Stimulated activated CD8-positive, alpha-beta memory T cell treated with anti-CD3 and anti-CD28 coated beads, Interleukin-4, amount 100 ng/mL, for 1 hour (primary cell): ENCODE data around the gene HTT.

Source experiments
- DNase-seq, 2 donors: peaks; one replicate each; pipeline ENCODE4 v3.0.0-alpha.2; 2020; ENCODE audit warnings: low read depth in 2 of 2, low spot score in 1 of 2

Gene HTT

DNA sequence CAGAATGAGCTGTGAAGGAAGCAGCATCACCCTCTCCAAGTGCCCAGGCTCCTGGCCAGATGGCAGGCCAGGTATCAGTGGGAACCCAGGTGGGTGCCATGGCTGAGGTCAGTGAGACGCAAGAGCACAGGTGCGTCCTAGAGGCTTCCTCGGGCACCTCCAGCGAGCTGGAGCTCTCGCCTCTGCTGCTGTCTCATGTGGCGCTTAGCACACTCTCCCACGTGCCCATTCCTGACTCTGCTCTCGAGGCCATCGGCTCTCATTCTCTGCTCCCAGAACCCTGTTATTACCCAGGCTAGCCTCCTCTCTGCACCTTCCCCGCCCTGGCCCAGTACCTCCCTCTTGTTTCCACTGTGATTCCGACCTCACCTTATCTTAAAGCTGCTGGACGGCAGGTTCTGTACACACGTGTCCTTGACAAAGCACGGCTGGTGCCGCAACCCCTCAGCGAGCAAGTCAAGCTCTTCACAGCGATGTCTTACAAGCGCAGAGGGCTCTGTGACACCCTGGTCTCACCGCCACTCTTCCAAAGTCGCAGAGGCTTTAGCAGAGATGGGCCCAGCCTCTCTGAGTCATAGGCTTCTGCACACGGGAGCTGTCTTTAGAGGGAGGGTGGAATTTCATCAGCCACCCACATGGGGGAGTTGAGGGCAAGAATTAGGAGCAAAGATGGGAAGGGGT, 159.1 kb downstream of the HTT start:
- DNase-seq: no peak

DNA sequence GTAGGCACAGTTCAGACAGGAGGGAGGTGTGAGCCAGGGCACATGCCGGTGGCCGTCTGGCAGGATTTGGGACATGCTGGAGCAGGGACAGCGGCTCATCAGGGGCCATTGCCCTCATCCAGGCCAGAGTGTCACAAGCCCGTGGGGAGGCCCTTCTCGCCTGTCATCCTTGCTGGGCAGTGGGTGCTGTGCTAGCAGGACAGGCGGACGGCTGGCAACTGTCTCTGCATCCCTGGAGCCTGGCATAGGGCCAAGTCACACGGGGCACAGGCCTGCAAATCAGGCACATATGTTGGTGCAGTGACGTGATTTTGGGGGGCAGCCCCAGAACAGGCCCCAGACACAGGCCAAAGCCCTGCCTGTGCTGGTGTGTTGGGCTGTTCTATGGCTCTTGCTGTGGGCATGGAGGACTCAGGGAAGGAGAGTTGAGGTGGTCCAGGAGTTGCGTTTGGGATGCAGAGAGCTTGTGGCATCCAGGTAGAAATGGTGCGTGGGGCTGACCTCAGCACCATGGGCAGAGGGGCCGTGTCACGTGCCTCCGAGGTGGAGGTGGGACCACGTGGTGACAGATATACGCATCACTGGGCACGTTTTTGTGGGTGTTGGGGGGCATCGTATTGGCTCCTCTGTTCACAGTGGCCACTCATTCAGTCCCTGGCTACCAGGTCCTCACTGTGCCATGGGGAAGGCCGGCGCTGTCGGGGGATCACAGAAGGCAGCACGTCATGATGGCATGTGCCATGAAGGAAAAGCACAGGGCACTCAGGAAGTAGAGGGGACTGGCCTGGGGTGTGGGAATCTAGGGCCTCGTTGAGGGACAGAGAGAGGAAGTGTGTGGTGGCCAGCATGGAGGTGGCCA, 159.9 kb downstream of the HTT start:
- no peak for DNase-seq

DNA sequence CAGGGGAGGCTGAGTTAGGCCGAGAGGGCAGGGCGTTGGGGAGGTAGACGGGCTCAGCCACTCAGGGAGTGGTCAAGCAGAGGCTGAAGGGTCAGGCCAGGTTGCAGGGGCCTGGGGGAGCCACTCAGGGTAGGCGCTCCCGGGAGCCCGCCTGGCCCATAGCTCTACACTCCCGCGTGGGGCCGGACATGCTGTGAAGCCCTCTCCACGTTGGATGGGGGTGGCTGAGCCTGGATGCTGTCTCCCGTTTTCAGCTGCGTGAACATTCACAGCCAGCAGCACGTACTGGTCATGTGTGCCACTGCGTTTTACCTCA, 160.5 kb downstream of the HTT start:
- DNase-seq: no peak

DNA sequence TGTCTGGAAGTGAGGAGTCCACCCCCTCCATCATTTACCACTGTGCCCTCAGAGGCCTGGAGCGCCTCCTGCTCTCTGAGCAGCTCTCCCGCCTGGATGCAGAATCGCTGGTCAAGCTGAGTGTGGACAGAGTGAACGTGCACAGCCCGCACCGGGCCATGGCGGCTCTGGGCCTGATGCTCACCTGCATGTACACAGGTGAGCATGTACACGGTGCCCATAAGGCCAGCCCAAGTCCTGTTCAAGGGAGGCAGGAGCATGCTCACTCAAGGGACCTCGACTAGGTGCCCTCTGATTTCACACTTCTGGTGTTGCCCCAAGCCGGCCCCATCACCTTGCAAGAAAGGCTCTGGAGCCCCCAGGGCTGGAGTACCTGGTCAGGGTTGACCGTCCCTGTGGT, 161.1 kb downstream of the HTT start:
- no peak for DNase-seq

DNA sequence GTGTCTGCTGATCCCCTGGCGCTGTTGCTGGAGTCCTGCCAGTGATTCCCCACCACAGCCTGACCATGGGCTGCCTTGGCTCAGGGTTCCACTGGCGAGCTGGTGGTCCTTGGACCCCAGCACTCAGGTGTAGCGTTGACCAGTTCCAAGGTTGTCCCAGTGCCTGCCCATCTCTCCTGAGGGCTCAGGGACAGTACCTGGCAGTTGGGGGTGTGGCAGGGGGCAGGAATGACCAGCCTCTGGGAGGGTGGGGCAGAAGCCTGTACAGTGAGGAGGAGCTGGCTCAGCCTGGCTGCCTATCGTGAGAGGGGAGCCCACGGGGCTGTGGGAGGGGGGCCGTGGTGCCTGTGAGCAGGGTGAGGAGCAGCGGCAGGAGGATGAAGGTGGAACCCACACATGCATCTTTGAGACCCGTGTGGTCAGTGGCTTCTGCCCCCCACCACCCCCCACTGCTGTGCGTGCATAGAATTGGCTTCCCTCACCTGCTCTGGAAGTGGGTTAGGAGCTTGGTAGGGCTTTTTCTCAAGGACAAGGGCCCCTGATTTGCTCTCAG, 161.9 kb downstream of the HTT start:
- no peak for DNase-seq

DNA sequence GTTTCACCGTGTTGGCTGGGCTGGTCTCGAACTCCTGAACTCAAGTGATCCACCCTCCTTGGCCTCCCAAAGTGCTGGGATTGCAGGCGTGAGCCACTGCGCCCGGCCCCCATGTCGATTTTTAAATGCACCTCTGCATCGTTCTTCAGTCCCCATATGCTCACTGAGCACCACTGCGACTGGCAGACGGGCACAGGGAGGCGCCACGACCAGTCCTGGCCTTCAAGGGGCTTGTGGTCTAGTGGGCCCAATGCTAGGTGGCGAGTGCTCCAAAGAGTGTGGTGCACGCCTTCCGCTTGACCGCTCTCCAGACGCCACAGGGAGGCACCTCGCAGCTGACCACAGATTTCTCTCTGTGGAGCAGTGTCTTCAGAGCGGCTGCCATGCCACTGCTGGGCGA, 162.8 kb downstream of the HTT start:
- no peak for DNase-seq

DNA sequence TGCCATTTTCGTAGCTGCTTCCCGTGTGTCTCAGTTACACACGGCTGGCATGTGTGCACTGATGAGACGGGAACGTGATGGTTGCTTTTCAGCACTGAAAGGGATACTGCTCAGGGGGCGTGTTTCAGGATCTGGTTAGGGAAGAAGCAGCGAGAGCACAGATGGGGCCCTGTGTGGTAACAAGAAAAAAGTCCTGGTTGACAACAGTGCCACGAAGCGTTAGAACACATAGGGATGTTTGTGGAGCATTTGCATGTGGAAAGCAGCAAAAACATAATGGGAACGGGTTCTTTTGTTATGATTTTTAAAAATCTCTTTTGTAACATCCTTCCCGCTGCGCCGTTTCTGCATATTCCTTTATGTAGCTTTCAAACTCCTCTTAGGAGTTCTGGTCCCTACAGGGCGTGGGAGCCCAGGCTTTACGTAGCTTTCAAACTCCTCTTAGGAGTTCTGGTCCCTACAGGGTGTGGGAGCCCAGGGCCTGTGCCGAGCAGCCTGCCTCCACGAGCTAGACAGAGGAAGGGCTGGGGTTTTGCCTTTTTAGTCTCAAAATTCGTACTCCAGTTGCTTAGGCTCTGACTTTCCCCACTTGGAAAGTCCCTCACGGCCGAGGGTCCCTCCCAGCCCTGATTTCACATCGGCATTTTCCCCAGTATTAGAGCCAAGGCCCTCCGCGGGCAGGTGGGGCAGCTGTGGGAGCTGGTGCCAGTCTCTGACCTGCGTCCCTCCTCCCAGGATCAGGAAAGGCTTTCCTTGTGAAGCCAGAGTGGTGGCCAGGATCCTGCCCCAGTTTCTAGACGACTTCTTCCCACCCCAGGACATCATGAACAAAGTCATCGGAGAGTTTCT, 163.5 kb downstream of the HTT start:
- DNase-seq: no peak

DNA sequence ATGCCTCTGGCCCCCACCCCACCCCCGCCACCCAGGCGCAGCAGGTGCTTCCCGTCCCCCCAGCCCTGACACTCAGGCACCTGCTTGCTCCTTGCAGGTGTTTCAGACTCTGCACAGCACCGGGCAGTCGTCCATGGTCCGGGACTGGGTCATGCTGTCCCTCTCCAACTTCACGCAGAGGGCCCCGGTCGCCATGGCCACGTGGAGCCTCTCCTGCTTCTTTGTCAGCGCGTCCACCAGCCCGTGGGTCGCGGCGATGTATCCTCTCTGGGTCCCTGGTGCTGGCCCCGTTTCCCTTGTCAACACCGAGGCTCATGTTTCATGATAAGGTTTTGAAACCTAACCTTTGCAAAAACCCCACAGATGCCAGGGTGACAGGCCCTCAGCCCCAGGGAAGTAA, 164.2 kb downstream of the HTT start:
- no peak for DNase-seq

DNA sequence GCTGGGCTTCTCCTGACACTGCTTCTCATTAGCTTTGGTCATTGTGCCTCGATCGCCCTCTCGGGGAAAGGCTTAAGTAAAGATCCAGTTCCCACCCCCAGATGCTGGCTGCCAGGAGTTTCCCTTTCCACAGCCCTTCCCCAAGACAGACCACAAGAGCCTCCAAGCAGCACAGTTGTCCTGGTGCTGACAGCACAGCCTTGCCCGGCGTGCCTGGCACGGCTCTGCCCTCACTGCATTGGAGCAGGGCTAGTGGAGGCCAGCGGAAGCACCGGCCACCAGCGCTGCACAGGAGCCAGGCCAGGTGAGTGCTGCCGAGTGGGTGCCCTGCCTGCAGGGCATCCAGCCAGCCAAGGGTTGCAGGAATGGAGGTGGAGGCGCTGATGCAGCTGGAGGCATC, 164.8 kb downstream of the HTT start:
- DNase-seq: no peak

DNA sequence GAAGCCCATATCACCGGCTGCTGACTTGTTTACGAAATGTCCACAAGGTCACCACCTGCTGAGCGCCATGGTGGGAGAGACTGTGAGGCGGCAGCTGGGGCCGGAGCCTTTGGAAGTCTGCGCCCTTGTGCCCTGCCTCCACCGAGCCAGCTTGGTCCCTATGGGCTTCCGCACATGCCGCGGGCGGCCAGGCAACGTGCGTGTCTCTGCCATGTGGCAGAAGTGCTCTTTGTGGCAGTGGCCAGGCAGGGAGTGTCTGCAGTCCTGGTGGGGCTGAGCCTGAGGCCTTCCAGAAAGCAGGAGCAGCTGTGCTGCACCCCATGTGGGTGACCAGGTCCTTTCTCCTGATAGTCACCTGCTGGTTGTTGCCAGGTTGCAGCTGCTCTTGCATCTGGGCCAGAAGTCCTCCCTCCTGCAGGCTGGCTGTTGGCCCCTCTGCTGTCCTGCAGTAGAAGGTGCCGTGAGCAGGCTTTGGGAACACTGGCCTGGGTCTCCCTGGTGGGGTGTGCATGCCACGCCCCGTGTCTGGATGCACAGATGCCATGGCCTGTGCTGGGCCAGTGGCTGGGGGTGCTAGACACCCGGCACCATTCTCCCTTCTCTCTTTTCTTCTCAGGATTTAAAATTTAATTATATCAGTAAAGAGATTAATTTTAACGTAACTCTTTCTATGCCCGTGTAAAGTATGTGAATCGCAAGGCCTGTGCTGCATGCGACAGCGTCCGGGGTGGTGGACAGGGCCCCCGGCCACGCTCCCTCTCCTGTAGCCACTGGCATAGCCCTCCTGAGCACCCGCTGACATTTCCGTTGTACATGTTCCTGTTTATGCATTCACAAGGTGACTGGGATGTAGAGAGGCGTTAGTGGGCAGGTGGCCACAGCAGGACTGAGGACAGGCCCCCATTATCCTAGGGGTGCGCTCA, 165.8 kb downstream of the HTT start:
- DNase-seq: no peak

DNA sequence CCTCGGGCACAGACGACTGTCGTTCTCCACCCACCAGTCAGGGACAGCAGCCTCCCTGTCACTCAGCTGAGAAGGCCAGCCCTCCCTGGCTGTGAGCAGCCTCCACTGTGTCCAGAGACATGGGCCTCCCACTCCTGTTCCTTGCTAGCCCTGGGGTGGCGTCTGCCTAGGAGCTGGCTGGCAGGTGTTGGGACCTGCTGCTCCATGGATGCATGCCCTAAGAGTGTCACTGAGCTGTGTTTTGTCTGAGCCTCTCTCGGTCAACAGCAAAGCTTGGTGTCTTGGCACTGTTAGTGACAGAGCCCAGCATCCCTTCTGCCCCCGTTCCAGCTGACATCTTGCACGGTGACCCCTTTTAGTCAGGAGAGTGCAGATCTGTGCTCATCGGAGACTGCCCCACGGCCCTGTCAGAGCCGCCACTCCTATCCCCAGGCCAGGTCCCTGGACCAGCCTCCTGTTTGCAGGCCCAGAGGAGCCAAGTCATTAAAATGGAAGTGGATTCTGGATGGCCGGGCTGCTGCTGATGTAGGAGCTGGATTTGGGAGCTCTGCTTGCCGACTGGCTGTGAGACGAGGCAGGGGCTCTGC, 166.5 kb downstream of the HTT start:
- no peak for DNase-seq

DNA sequence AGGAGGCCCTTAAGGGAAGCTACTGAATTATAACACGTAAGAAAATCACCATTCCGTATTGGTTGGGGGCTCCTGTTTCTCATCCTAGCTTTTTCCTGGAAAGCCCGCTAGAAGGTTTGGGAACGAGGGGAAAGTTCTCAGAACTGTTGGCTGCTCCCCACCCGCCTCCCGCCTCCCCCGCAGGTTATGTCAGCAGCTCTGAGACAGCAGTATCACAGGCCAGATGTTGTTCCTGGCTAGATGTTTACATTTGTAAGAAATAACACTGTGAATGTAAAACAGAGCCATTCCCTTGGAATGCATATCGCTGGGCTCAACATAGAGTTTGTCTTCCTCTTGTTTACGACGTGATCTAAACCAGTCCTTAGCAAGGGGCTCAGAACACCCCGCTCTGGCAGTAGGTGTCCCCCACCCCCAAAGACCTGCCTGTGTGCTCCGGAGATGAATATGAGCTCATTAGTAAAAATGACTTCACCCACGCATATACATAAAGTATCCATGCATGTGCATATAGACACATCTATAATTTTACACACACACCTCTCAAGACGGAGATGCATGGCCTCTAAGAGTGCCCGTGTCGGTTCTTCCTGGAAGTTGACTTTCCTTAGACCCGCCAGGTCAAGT, 167.5 kb downstream of the HTT start:
- DNase-seq: no peak

DNA sequence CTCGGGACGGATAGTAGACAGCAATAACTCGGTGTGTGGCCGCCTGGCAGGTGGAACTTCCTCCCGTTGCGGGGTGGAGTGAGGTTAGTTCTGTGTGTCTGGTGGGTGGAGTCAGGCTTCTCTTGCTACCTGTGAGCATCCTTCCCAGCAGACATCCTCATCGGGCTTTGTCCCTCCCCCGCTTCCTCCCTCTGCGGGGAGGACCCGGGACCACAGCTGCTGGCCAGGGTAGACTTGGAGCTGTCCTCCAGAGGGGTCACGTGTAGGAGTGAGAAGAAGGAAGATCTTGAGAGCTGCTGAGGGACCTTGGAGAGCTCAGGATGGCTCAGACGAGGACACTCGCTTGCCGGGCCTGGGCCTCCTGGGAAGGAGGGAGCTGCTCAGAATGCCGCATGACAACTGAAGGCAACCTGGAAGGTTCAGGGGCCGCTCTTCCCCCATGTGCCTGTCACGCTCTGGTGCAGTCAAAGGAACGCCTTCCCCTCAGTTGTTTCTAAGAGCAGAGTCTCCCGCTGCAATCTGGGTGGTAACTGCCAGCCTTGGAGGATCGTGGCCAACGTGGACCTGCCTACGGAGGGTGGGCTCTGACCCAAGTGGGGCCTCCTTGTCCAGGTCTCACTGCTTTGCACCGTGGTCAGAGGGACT, 168.8 kb downstream of the HTT start:
- no peak for DNase-seq

DNA sequence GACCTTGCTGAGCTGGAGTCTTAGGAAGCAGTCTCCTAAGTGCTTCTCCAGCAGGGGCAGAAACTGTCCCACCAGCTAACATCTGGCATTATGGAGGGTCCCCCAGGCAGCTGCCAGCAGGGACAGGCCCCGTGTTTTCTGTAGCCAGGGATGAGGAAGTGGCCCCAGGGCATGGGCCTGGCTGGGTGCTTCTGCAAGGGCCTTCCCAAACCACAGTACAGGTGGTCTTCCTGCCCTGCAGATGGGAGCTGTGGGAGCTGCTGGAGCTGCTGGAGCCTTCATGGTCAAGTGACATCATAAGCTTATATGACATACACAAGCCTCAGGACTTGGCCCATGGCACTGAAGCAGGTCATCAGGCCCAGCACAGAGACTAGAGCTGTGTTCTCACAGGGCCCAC, 169.5 kb downstream of the HTT start:
- DNase-seq: no peak

DNA sequence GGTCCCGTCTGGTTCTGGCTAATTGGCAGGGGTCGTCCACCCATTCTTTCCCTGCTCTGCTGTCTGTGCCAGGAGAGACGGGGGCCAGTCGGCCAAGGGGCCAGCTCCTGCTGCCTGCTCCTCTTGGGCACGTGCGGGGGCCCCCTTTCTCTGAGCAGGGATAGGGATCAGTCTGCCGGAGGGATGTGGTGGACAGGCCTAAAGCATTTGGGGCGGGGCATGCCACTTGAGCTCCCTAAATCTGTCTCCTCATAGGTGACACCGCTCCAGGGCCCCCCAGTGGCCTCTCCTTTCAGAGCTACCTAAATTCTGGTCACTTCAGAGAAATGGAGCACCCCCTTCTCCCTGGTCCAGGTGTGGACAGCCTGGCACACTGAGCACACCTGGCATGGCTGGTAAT, 170.3 kb downstream of the HTT start:
- no peak for DNase-seq

DNA sequence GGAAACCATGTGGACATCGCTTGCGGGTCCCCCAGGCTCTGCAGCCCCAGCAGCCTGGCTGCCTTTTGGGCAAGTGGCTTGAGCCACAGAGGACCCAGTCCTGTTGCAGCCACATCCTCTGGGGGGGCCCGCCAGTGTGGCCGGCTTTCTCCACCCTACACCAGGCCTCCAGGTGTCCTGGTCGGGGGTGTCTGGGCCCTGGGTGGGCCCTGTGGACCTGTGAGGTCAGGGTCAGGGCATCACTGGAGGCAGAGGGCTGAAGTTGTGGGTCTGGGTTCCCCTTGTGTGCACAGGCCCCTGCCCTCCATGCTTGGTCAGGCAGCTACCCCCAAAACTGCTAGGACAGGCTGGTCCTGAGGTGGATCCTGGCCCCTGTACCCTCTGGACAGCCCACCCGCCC, 171.2 kb downstream of the HTT start:
- no peak for DNase-seq

DNA sequence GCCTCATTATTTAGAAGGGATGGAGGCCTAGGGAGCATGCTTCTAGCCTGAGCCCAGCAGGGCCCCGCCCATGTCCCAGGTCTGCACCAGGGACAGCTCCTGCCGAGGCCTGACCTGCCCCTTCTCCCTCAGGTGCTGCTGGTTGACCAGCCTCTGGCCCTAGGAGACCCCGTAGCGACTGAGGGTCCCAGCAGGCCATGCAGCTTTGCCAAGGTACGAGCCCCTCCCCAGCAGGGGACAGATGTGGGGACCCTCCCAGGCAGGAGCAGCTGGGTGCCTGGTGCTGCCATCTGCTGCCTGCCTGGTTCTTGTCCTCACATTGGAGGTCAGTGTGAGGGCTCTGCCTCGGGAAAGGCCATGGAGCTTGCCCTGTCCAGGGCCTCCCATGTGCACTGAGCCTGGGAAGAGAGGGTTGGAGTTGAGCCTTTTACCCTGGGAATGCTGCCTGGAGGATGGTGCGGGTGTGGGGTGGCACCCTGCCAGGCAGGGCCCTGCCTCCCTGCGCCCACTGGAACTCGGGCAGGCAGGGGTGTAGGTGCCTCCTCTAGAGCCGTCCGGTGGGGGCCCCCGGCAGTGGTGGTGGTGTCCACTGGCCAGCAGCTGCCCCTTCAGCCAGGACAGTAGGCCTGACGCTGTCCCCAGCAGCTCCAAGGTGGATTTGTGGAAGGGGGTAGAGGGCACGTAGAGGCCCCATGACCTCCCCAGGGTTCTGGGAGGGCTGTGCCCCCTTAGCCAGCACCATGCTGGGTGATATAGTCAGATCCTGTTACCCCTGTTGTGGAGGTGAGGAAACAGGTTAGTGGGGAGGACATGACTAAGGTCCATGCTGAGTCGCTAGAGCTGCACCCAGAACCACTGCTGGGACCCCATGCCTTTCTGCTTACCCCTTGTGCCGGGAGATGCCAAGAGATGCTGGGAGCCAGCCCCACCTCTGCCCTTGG, 172.2 kb downstream of the HTT start:
- DNase-seq: no peak
